Activated CD8-positive, alpha-beta T cell treated with anti-CD3 and anti-CD28 coated beads, Interleukin-2, amount 10 ng/mL, durations not matched to agents 7 days and 5 days (primary cell): ENCODE data around the gene CCDC88C. TPM values are rescaled to one million over a fixed set of nuclear protein-coding genes. Genes with fewer than 3 reads are reported as not detected.
A peak's percentile ranks its signal among the peaks of the same experiment; 100 is the strongest.

ENCODE experiments used
- ATAC-seq: fragments of 150-1000 bp; cut with Tn5 transposase; one replicate; pipeline ENCODE4 v1.10.0; 2021; ENCODE audit warnings: moderate library complexity
- CTCF ChIA-PET: fragments of 350-600 bp; sonication (Branson Sonifier 250); formaldehyde crosslinking; loops from one replicate; lab custom pipeline; 2021; ENCODE audit warnings: antibody characterized with exemption; lab: Charles Lee
- POLR2A ChIA-PET: fragments of 350-600 bp; sonication (Branson Sonifier 250); formaldehyde crosslinking; loops from one replicate; lab custom pipeline; 2021; ENCODE audit warnings: antibody characterized with exemption; lab: Charles Lee
- DNase-seq: peaks from one replicate; pipeline ENCODE4 v3.0.0-alpha.2; 2020
- H3K27ac Mint-ChIP-seq: one replicate; pipeline ENCODE4 v1.8.0; 2021; ENCODE audit warnings: mild to moderate bottlenecking, mixed read lengths
- H3K27me3 Mint-ChIP-seq: one replicate; pipeline ENCODE4 v1.8.0; 2021; ENCODE audit warnings: low read depth, mixed read lengths
- H3K36me3 Mint-ChIP-seq: one replicate; pipeline ENCODE4 v1.8.0; 2021; ENCODE audit warnings: low read depth, mixed read lengths
- H3K4me1 Mint-ChIP-seq: one replicate; pipeline ENCODE4 v1.8.0; 2021; ENCODE audit warnings: low read depth, mixed read lengths
- H3K4me3 Mint-ChIP-seq: one replicate; pipeline ENCODE4 v1.8.0; 2021; ENCODE audit warnings: mild to moderate bottlenecking, mixed read lengths
- H3K9me3 Mint-ChIP-seq: one replicate; pipeline ENCODE4 v1.8.0; 2022; ENCODE audit warnings: mixed read lengths; ENCODE audit not compliant: insufficient read depth
- total RNA-seq, 2 experiments: library from RNA; stranded (reverse); gene quantifications; one replicate each; pipeline ENCODE4 v1.2.3, GENCODE V29; 2021

CCDC88C gene, protein sequence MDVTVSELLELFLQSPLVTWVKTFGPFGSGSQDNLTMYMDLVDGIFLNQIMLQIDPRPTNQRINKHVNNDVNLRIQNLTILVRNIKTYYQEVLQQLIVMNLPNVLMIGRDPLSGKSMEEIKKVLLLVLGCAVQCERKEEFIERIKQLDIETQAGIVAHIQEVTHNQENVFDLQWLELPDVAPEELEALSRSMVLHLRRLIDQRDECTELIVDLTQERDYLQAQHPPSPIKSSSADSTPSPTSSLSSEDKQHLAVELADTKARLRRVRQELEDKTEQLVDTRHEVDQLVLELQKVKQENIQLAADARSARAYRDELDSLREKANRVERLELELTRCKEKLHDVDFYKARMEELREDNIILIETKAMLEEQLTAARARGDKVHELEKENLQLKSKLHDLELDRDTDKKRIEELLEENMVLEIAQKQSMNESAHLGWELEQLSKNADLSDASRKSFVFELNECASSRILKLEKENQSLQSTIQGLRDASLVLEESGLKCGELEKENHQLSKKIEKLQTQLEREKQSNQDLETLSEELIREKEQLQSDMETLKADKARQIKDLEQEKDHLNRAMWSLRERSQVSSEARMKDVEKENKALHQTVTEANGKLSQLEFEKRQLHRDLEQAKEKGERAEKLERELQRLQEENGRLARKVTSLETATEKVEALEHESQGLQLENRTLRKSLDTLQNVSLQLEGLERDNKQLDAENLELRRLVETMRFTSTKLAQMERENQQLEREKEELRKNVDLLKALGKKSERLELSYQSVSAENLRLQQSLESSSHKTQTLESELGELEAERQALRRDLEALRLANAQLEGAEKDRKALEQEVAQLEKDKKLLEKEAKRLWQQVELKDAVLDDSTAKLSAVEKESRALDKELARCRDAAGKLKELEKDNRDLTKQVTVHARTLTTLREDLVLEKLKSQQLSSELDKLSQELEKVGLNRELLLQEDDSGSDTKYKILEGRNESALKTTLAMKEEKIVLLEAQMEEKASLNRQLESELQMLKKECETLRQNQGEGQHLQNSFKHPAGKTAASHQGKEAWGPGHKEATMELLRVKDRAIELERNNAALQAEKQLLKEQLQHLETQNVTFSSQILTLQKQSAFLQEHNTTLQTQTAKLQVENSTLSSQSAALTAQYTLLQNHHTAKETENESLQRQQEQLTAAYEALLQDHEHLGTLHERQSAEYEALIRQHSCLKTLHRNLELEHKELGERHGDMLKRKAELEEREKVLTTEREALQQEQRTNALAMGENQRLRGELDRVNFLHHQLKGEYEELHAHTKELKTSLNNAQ (N-terminal part only)
- 100 to 1,000 TPM; 147 to 153 TPM for total RNA-seq

DNA sequence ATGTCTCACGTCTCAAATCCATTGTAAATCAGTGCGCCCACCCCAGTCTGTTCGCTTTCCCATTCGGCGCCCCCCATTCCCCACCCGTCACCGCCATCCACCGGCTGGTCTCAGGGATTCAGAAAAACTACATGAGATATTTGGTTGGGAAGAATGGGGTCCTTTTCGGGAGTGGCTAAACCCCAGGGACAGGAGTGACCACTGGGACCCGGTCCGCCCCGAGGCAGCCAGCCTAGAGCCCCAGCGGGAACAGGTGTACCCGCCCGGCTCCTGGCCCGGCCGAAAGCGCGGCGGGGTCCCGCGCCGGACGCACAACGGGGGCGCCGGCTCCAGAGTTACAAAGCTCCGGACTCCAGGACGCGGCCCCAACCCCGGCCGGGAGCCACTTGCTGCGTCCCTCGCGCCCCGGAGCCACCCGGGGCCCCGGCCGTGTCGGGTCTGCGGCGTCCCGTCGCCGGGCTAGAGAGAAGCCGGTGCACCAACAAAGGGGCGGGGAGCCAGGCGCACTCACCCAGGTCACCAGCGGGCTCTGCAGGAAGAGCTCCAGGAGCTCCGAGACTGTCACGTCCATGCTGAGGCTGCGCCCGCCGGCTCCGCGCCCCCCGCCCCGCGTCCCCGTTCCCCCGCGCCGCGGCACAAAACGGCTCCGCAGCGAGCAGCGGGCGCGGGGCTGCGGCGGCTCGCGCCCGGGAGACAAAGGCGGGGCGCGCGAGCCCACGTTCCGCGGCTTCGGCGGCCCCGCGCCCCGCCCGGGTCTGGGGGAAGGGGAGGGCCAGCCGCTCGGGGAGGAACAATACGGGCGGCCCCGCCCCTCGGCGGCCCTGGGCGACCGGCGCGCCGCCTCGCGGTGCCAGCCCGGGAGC is at the start of gene CCDC88C:
Gene CCDC88C (minus strand): TSS at position 701 of the 863 bp plus-strand sequence. CDS start 130 bp downstream, at position 571.
- DNase-seq: peak; percentile 80
- Mint-ChIP-seq H3K27ac (peak within 1 kb of the TSS; percentile 99), H3K9me3 (no peaks in the 10 kb centered on the region), H3K27me3 (peaks cover 6% of the 10 kb centered on the region), H3K4me3 (peak within 1 kb of the TSS; percentile 97), H3K36me3 (peaks cover 44% of the 10 kb centered on the region), H3K4me1 (peaks cover 42% of the 10 kb centered on the region)
- CTCF ChIA-PET: interaction anchor here (1.2 to 10.5 kb wide), 9 partner anchors 9 to 108 kb away, joined by 5 to 233 read pairs (median 21); no protein-coding TSS in a partner anchor
- peak; percentile 58 for ATAC-seq
- POLR2A ChIA-PET: interaction anchor here (0.7 to 8.3 kb wide), 20 partner anchors 8 to 437 kb away, joined by 3 to 65 read pairs (median 8); partner anchors contain the start of genes GPR68 and PPP4R3A

DNA sequence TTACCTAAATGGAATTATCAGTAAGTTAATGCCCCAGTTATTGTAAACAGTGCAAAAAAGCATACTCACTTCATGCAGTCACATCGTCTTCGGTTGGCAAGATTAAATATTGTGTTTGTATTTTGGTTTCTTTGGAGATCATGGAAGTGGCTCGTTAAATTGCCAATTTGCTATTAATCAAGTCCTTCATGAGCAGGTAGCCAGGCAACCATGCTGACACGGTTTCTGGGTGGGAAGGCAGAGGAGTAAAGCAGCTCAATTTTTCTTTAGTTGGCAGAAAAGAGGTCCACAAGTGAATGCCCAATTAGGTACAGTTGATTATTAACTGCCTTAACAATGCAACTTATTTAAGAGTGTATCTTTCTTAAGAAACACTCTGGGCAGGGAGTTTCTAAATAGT is 48.6 kb upstream of the CCDC88C start:
- H3K27ac Mint-ChIP-seq: no peak overlapping the region
- no peak for ATAC-seq
- no peaks in the 10 kb centered on the region for H3K4me1 Mint-ChIP-seq
- H3K27me3 Mint-ChIP-seq: no peaks in the 10 kb centered on the region
- ChIA-PET CTCF (no interaction called here), POLR2A (no interaction called here)
- peaks cover 80% of the 10 kb centered on the region for H3K36me3 Mint-ChIP-seq
- DNase-seq: no peak
- no peaks in the 10 kb centered on the region for H3K9me3 Mint-ChIP-seq
- no peak overlapping the region for H3K4me3 Mint-ChIP-seq

DNA sequence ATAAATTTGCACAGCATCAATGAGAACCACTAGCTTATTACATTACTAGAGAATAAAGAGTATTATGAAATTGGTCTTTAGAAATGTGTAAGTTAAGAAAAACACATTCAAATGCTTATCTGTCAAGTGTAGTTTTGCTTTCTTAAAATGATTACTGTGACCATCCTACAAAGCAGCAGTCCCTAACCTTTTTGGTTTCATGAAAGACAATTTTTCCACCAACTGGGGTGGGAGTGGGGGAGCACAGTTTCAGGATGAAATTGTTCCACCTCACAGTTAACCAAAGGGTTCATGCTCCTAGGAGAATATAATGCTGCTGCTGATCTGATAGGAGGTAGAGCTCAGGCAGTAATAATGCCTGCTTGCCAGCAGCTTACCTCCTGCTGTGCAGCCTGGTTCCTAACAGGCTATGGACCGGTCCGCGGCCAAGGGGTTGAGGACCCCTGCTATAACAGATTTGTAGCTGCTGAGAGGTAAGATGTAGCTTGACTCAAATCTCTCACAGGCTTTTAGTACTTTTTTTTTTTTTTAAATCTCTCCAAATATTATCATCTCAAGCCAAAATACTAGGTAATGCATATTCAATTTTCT is 47.1 kb upstream of the CCDC88C start:
- no peak for DNase-seq
- ATAC-seq: no peak
- H3K4me1 Mint-ChIP-seq: no peaks in the 10 kb centered on the region
- ChIA-PET POLR2A (no interaction called here), CTCF (interaction anchor here (1.2 to 1.4 kb wide), 2 partner anchors 11 to 38 kb away, joined by 3 to 4 read pairs; no protein-coding TSS in a partner anchor)
- no peak overlapping the region for H3K4me3 Mint-ChIP-seq
- H3K36me3 Mint-ChIP-seq: peaks cover 78% of the 10 kb centered on the region
- H3K27ac Mint-ChIP-seq: no peak overlapping the region
- no peaks in the 10 kb centered on the region for H3K9me3 Mint-ChIP-seq
- H3K27me3 Mint-ChIP-seq: no peaks in the 10 kb centered on the region

DNA sequence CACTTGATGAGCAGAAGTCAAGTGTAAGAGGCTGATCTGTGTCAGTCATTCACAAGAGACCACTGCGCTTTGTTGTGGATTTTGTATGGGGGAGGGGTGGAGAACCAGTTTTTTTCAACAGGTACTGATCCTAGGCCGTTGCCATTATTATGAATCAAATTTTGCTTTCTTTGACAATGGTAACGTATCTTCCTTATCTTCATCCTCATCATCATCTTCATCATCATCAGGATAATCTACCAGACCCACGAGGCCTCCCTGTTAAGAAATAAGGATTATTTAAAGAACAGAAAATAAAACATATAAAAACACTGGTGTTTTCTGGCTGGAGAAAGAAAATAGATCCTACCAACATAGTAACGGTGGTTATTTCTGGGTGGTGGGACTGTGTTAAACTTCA is 41.0 kb upstream of the CCDC88C start:
- Mint-ChIP-seq H3K27ac (no peak overlapping the region), H3K27me3 (no peaks in the 10 kb centered on the region), H3K4me1 (peaks cover 24% of the 10 kb centered on the region), H3K36me3 (peaks cover 74% of the 10 kb centered on the region), H3K4me3 (no peak overlapping the region), H3K9me3 (no peaks in the 10 kb centered on the region)
- ATAC-seq (no peak), DNase-seq (no peak)
- POLR2A ChIA-PET: no interaction called here
- CTCF ChIA-PET: no interaction called here

DNA sequence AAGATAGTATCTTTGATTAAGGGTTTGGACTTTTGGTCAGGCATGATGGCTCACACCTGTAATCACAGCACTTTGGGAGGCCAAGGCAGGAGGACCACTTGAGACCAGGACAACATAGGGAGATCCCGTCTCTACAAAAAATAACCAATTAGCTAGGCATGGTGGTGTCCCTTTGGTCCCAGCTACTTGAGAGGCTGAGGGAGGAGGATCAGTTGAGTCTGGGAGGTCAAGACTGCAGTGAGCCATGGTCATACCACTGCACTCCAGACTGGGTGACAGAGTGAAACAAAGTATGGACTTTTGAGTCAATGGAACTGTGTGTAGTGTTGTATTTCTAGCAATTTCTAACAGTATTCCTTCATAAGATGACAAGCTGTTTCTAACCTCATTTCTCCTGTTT is 38.7 kb upstream of the CCDC88C start:
- Mint-ChIP-seq H3K4me3 (no peak overlapping the region), H3K36me3 (peaks cover 57% of the 10 kb centered on the region)
- ATAC-seq: no peak

DNA sequence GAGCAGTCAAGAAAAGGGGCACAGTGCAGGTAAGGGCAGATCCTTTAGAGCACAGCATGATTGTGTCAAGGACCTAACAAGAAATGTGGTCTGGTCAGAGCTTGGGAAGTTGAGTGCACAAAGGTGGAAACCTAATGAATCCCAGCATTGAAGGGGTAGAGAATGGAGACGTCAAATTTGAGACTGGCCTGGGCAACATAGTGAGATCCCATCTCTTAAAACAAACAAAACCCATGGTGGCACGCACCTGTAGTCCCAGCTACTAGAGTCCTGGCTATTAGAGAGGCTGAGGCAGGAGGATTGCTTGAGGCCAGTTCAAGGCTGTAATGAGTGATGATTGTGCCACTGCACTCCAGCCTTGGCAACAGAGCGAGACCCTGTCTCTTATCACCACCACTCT is 37.0 kb upstream of the CCDC88C start:
- ChIA-PET CTCF (interaction anchor here (1.0 to 1.3 kb wide), 2 partner anchors 10 to 131 kb away, joined by 3 to 4 read pairs; no protein-coding TSS in a partner anchor), POLR2A (no interaction called here)
- Mint-ChIP-seq H3K4me1 (peaks cover 24% of the 10 kb centered on the region), H3K36me3 (peaks cover 44% of the 10 kb centered on the region), H3K27me3 (peaks cover 2% of the 10 kb centered on the region), H3K9me3 (no peaks in the 10 kb centered on the region), H3K27ac (peak overlapping the region; percentile 44), H3K4me3 (no peak overlapping the region)
- no peak for DNase-seq
- ATAC-seq: no peak

More for the DNA sequence above, 38.7 kb upstream of the CCDC88C start:
- Mint-ChIP-seq H3K9me3 (no peaks in the 10 kb centered on the region), H3K27ac (peak overlapping the region; percentile 6), H3K27me3 (peaks cover 2% of the 10 kb centered on the region), H3K4me1 (peaks cover 24% of the 10 kb centered on the region)
- no peak for DNase-seq
- ChIA-PET POLR2A (interaction anchor here (0.6 kb wide), 1 partner anchor 426 kb away, joined by 3 read pairs; no protein-coding TSS in a partner anchor), CTCF (interaction anchor here (0.9 kb wide), 1 partner anchor 29 kb away, joined by 3 read pairs; no protein-coding TSS in a partner anchor)

DNA sequence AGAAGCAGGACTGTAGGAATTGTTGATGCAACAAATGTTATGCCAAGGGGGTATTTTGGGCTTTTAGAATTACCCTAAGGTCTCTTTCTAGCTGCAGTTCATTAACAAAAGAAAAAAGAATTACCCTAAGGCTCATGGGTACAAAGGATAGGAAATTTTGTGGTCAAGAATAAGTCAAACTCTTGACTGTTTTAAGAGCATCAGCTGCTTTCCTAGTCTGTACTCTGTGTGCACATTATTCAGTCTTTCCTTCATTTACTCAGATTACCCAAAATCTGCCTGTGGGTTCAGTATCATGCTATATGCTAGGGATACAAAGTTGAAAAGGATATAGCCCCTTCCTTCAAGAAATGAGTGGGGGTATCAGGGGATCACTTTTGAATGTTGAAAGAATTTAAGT is 36.5 kb upstream of the CCDC88C start:
- no peak for DNase-seq
- no peak for ATAC-seq
- peaks cover 44% of the 10 kb centered on the region for H3K36me3 Mint-ChIP-seq
- H3K27ac Mint-ChIP-seq: peak overlapping the region; percentile 21
- CTCF ChIA-PET: interaction anchor here (1.0 to 1.3 kb wide), 2 partner anchors 10 to 131 kb away, joined by 3 to 4 read pairs; no protein-coding TSS in a partner anchor
- peaks cover 24% of the 10 kb centered on the region for H3K4me1 Mint-ChIP-seq
- POLR2A ChIA-PET: no interaction called here
- no peak overlapping the region for H3K4me3 Mint-ChIP-seq
- no peaks in the 10 kb centered on the region for H3K9me3 Mint-ChIP-seq
- H3K27me3 Mint-ChIP-seq: peaks cover 2% of the 10 kb centered on the region

DNA sequence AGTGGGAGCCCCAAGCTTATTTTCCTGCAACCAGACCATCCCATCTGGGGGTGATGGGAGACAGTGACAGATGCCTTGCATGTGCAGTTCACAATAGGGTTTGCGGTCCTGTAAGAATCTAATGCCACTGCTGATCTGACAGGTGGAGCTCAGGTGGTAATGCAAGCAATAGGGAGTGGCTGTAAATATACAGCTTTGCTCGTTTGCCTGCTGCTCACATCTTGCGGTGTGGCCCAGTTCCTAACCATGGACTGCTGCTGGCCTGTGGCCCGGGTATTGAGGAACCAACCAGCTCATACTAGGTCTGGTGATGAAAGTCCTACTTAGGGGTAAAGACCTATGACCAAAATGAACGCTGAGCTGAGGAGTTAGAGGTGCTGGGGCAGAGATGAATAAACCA is 36.1 kb upstream of the CCDC88C start:
- Mint-ChIP-seq H3K27ac (no peak overlapping the region), H3K27me3 (peaks cover 2% of the 10 kb centered on the region), H3K4me1 (peaks cover 24% of the 10 kb centered on the region), H3K9me3 (no peaks in the 10 kb centered on the region), H3K36me3 (peaks cover 39% of the 10 kb centered on the region), H3K4me3 (no peak overlapping the region)
- ChIA-PET POLR2A (no interaction called here), CTCF (interaction anchor here (1.0 to 1.3 kb wide), 2 partner anchors 11 to 130 kb away, joined by 3 to 4 read pairs; no protein-coding TSS in a partner anchor)
- ATAC-seq (no peak), DNase-seq (no peak)

DNA sequence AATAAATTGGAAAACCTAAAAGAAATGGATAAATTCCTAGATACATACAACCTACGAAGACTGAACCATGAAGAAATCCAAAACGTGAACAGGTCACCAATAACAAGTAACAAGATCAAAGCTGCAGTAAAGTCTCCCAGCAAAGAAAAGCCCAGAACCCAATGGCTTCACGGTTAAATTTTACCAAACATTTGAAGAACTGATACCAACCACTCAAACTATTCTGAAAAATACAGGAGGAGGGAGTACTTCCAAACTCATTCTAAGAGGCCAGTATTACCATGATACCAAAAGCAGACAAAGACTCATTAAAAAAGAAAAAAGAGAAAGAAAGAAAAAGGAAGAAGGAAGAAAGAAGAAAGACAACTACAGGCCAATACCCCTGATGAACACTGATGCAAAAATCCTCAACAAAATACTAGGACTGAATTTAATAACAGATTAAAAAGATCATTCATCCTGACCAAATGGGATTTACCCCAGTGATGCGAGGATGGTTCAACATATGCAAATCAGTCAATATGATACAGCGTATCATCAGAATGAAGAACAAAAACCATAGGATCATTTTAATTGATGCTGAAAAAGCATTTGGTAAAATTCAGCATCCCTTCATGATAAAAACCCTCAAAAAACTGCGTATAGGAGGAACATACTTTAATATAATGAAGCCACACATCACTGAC is 26.9 kb upstream of the CCDC88C start:
- DNase-seq: no peak
- ChIA-PET POLR2A (interaction anchor here (1.0 kb wide), 1 partner anchor 206 kb away, joined by 3 read pairs; no protein-coding TSS in a partner anchor), CTCF (no interaction called here)
- Mint-ChIP-seq H3K27ac (no peak overlapping the region), H3K36me3 (no peaks in the 10 kb centered on the region), H3K9me3 (peaks cover 4% of the 10 kb centered on the region), H3K4me3 (no peak overlapping the region), H3K27me3 (peaks cover 28% of the 10 kb centered on the region), H3K4me1 (no peaks in the 10 kb centered on the region)
- ATAC-seq: no peak
